Bronchial epithelial cell (primary cell): ENCODE measurements around the gene DLGAP1. TPM values are rescaled to one million over a fixed set of nuclear protein-coding genes. Genes with fewer than 3 reads are reported as not detected.

Experiments
- DNase-seq: peaks from one replicate; pipeline ENCODE4 v3.0.0-alpha.2; 2010; ENCODE audit warnings: low read depth
- FAIRE-seq: peaks from 2 replicates; lab custom pipeline; 2011; peaks lifted over from hg19 to GRCh38; lab: Jason Lieb, UNC
- H3K27me3 ChIP-seq: 2 replicates; pipeline ENCODE4 v1.5.1; 2011; ENCODE audit warnings: low read length; ENCODE audit not compliant: control insufficient read depth, insufficient read depth
- H3K36me3 ChIP-seq: 2 replicates; pipeline ENCODE4 v1.5.1; 2011; ENCODE audit warnings: low read length; ENCODE audit not compliant: control insufficient read depth, insufficient read depth
- H3K4me3 ChIP-seq: 2 replicates; pipeline ENCODE4 v1.5.1; 2011; ENCODE audit warnings: mild to moderate bottlenecking, low read depth, low read length, control low read depth
- total RNA-seq: library from RNA; depleted of rRNA; stranded (reverse); fragments of >200 nt; gene quantifications from 2 replicates; pipeline ENCODE4 v1.2.1, GENCODE V29; 2014
- TF ChIP-seq, protein P1 (sequence below): IDR thresholded peaks from 2 replicates; pipeline ENCODE4 v1.5.1; 2011; ENCODE audit warnings: mild to moderate bottlenecking, moderate library complexity, low read length, control low read depth, inconsistent platforms; ENCODE audit not compliant: insufficient read depth, severe bottlenecking

Gene DLGAP1
- total RNA-seq, 1 donor from 2014 or later = not detected

DNA sequence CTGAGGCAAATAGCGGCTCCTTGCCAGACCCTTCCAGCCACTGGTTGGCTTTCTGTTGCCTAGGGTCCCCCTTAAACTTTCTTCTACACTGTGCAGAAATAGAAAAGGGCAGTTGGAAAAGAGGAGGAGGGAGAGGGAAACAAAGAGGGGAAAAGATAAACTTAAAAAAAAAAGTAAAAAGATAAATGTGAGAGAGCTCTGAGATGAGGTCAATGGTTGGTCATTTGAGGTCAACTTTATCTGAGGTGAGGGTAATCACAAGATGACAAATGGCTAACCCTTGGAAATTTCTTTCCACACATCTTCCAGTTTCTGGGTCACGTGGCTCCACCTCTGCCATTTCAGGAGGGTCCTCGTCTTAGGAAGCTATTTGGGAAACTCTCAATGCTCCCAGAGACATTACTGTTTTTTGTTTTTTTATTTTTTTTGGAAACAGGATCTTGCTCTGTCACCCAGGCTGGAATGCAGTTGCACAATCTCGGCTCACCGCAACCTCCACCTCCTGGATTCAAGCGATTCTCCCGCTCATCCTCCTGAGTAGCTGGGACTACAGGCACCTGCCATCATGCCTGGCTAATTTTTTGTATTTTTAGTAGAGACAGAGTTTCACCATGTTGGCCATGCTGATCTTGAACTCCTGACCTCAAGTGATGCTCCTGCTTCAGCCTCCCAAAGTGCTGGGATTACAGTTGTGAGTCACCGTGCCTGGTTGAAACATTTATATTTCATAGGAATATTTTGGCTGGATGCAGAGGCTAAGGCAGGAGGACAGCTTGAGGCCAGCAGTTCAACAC is 805.3 kb downstream of the DLGAP1 start:
- TF ChIP-seq, protein P1, sequence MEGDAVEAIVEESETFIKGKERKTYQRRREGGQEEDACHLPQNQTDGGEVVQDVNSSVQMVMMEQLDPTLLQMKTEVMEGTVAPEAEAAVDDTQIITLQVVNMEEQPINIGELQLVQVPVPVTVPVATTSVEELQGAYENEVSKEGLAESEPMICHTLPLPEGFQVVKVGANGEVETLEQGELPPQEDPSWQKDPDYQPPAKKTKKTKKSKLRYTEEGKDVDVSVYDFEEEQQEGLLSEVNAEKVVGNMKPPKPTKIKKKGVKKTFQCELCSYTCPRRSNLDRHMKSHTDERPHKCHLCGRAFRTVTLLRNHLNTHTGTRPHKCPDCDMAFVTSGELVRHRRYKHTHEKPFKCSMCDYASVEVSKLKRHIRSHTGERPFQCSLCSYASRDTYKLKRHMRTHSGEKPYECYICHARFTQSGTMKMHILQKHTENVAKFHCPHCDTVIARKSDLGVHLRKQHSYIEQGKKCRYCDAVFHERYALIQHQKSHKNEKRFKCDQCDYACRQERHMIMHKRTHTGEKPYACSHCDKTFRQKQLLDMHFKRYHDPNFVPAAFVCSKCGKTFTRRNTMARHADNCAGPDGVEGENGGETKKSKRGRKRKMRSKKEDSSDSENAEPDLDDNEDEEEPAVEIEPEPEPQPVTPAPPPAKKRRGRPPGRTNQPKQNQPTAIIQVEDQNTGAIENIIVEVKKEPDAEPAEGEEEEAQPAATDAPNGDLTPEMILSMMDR = no peak
- H3K36me3 ChIP-seq = no peaks in the 10 kb centered on the region
- H3K4me3 ChIP-seq = no peak overlapping the region
- H3K27me3 ChIP-seq = no peaks in the 10 kb centered on the region
- DNase-seq = peak; percentile 75
- no peak for FAIRE-seq

DNA sequence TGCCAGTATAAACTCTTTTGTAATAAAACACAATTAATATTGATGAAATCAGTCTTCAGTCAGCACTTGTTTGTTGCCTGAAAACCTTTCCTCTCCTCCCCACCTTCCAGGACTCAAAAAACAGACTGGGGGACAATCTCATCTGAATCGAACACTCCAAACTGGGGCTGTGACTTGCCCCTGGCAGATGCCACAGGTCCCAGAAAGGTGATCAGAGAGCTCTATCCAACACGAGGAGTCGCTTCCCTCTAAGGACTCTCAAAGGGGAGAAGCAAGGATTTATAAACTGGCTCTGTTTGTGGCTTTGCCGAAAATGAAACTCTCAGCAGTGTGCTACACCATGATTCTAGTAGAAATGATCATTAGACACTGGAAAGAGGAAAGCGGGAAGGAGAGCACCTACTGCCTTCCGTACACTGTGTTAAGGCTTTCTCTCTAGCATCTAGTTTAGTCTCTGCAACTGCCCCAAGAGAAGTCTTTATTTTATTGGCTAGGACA is 805.9 kb downstream of the DLGAP1 start:
- H3K27me3 ChIP-seq = no peaks in the 10 kb centered on the region
- DNase-seq (no peak), FAIRE-seq (no peak)
- no peak overlapping the region for H3K4me3 ChIP-seq
- TF ChIP-seq, protein P1 = no peak
- no peaks in the 10 kb centered on the region for H3K36me3 ChIP-seq

DNA sequence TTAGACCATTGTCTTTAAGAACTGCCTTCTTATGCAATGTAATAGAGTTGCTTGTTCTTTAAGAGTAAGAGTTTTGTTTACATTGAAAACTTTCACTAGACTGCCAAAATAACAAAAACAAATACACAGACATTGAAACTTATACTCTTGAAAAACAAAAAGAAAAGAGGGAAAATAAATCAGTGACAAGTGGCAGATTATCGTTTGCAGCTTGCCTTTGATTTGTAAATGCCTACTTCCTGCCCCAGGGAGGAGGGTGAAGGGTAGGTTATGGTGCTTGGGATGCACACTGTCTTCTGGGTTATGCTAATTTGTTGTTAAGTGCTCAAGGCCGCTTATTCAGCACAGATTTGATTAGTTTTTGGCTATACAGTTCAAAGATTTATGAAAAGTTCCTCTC is 806.5 kb downstream of the DLGAP1 start:
- H3K36me3 ChIP-seq = no peaks in the 10 kb centered on the region

DNA sequence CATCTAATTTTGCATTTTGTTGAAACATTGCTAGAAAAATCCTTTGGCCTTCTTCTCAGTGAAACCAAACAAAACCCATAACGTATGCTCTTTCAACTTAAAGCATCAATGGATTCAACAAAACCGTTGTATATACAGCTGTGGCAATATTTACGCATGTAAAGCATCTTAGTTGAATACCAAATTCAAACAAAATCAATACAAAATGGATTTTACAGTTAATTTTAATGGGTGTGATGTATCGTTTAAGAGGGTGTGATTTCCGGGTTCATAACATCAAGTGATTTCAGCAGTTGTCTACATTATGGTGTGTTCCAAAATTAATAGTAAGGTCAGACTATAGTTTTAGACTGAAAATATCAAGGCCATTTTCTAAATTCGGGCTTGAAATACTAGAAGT is 806.9 kb downstream of the DLGAP1 start:
- no peak for FAIRE-seq
- DNase-seq = no peak

More for the DNA sequence above, 806.5 kb downstream of the DLGAP1 start:
- H3K4me3 ChIP-seq = no peak overlapping the region
- TF ChIP-seq, protein P1 = no peak
- H3K27me3 ChIP-seq = no peaks in the 10 kb centered on the region
- DNase-seq (no peak), FAIRE-seq (no peak)

DNA sequence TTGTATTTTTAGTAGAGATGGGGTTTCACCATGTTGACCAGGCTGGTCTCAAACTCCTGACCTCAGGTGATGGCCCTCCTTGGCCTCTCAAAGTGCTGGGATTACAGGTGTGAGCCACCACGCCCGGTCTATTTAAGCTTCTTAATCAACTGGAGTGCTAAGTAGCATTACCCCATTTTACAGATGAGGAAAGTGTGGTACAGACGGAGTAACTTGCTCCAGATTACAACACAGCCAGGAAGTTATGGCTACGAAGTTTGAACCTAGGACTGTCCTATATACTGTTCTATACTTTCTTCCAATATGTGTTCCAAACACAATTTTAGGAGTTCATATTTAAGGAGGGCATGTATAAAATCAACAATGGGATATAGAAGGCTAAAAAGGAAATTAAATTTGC is 807.5 kb downstream of the DLGAP1 start:
- DNase-seq = no peak
- no peaks in the 10 kb centered on the region for H3K27me3 ChIP-seq
- no peak overlapping the region for H3K4me3 ChIP-seq
- no peak for FAIRE-seq
- H3K36me3 ChIP-seq = no peaks in the 10 kb centered on the region
- TF ChIP-seq, protein P1 = no peak

More for the DNA sequence above, 806.9 kb downstream of the DLGAP1 start:
- H3K4me3 ChIP-seq = no peak overlapping the region
- H3K27me3 ChIP-seq = no peaks in the 10 kb centered on the region
- no peaks in the 10 kb centered on the region for H3K36me3 ChIP-seq
- TF ChIP-seq, protein P1 = no peak
